Fibroblast of villous mesenchyme (primary cell): Measurements from ENCODE around the gene RIPK1. TPM values are rescaled to one million over a fixed set of nuclear protein-coding genes. Genes with fewer than 3 reads are reported as not detected.

Source experiments
- DNase-seq: peaks from one replicate; pipeline ENCODE4 v3.0.0-alpha.2; 2010; ENCODE audit warnings: low read depth
- H3K4me3 ChIP-seq: 2 replicates; pipeline ENCODE4 v1.5.1; 2011; ENCODE audit warnings: low read depth, mild to moderate bottlenecking, low read length
- total RNA-seq: library from RNA; depleted of rRNA; stranded (reverse); fragments of >200 nt; gene quantifications from 2 replicates; pipeline ENCODE4 v1.2.3, GENCODE V29; 2012
- TF ChIP-seq, protein P1 (sequence below): IDR thresholded peaks from 2 replicates; pipeline ENCODE4 v1.5.1; 2012; ENCODE audit warnings: low read depth, mild to moderate bottlenecking, low read length; ENCODE audit not compliant: insufficient read depth

RIPK1 gene
- total RNA-seq, 1 donor: 28.5 TPM

- TF ChIP-seq, protein P1, sequence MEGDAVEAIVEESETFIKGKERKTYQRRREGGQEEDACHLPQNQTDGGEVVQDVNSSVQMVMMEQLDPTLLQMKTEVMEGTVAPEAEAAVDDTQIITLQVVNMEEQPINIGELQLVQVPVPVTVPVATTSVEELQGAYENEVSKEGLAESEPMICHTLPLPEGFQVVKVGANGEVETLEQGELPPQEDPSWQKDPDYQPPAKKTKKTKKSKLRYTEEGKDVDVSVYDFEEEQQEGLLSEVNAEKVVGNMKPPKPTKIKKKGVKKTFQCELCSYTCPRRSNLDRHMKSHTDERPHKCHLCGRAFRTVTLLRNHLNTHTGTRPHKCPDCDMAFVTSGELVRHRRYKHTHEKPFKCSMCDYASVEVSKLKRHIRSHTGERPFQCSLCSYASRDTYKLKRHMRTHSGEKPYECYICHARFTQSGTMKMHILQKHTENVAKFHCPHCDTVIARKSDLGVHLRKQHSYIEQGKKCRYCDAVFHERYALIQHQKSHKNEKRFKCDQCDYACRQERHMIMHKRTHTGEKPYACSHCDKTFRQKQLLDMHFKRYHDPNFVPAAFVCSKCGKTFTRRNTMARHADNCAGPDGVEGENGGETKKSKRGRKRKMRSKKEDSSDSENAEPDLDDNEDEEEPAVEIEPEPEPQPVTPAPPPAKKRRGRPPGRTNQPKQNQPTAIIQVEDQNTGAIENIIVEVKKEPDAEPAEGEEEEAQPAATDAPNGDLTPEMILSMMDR: peak; percentile 18
Observed at GRCh38 chr6:3157131-3157933, 89.0 kb downstream of the RIPK1 start, which contains the start of gene TUBB2A. TUBB2A (minus strand) TSS chr6:3157544; CDS start chr6:3157463, 81 bp downstream.

DNA sequence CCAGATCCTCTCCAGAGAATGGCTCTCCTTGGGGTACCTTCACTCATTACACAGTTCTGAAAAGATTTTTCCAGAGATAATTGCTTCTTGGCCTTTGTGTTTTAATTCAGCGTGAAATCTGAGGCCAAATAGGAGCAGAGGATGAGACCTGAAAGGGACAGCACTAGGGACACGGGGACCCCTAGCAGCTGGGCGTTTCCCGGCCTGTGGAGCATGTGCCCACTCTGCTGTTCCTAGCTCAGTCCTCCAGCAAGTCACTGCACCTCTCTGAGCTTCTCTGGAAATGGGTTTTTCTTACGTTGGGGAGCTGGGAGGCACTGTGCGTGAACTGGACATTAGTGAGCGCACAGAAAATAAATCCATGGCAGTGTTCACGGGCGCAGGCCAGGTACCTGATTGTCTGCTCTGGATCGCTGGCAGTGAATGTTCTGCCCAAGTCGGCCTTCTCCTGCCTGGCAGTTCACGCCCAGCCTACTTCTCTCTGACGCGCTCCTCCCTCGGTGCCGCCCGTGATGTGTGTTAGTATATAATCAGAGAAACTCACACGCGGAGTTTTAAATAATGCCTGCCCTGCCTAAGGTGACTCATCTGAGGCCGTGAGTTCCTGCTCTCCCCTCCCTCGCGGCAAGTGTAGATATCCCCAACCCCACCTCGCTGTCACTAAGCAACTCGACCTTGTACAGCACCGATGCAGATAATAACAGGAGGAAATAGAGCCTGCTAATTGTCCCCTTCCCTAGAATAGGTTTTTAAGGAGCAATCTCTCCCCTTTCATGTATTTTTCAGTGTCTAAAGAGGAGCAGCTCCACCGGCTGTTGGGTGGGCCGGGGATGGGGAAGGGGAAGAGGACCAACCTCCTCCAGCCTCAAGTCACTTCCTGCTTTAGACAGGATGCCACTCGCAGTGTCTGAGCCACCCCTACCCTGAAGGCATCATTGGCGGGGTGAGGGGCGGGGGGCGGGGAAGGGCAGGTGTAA, 91.8 kb downstream of the RIPK1 start:
- no peak overlapping the region for H3K4me3 ChIP-seq
- TF ChIP-seq, protein P1: no peak
- peak; percentile 40 for DNase-seq

More at GRCh38 chr6:3157131-3157933, 89.0 kb downstream of the RIPK1 start, which contains the start of gene TUBB2A:
- DNase-seq: peak; percentile 84
- peak within 1 kb of the TSS; percentile 86 for H3K4me3 ChIP-seq

DNA sequence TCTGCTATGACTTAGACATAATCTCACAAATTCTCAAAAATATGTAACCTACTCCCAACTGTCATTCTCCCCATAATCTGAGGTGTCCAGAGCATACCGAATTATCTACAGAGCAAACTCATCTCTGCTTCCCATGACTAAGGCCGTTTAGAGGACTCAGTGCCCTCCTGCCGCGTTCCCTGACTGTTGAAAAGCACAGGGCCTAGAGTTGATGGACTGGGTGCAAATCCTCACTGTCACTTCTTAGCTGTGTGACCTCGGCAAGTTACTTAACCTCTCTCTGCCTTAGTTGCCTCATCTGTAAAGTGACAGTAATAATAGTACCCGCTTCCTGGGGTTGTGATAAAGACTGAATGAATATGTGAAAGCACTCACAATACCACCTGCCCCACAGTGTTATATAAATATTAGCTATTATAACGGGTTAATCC, 93.8 kb downstream of the RIPK1 start:
- peak overlapping the region; percentile 74 for H3K4me3 ChIP-seq
- TF ChIP-seq, protein P1: no peak
- peak; percentile 19 for DNase-seq

DNA sequence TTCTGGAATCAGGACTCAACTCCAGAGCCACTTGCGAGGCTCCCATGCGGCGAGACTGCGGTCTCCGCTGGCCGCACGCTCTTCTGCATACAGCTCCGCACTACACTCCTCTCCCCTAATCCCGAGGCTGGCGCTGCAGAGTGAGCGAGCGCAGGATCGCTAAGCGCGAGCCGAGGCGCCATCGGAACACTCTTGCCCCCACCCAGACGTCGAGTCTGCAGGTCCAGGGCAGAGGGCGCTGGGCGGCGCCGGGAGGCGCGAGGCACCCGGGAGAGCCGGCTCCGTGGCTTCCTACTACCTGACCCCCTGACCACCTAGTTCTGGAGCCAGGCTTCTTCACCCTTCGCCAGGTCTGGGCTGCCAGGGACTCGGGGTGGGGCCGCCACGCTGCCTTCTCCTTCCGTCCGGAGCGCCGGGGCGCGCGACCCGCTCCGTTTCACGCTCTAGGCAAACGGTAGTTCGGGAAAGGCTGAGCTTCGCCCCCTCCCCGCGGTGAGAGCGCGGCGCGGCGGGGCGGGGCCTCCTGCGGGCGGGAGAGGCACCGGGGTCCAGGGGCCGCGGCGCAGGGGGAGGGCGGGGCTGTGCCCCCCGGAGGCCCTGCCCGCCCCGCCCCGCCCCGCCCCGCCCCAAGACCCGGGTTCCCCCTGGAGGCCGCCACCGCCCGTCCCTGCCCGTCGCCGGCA, 94.4 kb downstream of the RIPK1 start:
- DNase-seq: peak; percentile 81
- TF ChIP-seq, protein P1: peak; percentile 21
- peak overlapping the region; percentile 74 for H3K4me3 ChIP-seq

GRCh38 chr6:3163248-3163594, 94.9 kb downstream of the RIPK1 start:
- DNase-seq: no peak
- TF ChIP-seq, protein P1: peak; percentile 3
- peak overlapping the region; percentile 74 for H3K4me3 ChIP-seq

- DNase-seq: no peak
- no peak overlapping the region for H3K4me3 ChIP-seq
- TF ChIP-seq, protein P1: no peak
Observed at GRCh38 chr6:3164388-3164787, 96.1 kb downstream of the RIPK1 start.
